Measurements from ENCODE around the gene COL8A1. TPM values are rescaled to one million over a fixed set of nuclear protein-coding genes. Genes with fewer than 3 reads are reported as not detected.

Gene COL8A1
- total and polyA plus RNA-seq, 9 of the 15 experiments (the other 6 are each of a cell fraction or from before 2014, with no cell fraction given): 0.07 TPM; not detected in 8

GRCh38 chr3:99767291-99767690, 128.9 kb downstream of the COL8A1 start:
- DNase-seq (ENCODE audit: extremely low read depth in 1 of 4, low spot score in 3 of 4) (no peak), FAIRE-seq (no peak), ATAC-seq (no peak)
- intact Hi-C loops (cut with micrococcal nuclease) (no loop called here), in situ Hi-C loops (cut with MboI) (no loop called here)
- Histone ChIP-seq H3K9ac (ENCODE audit: insufficient read depth in 1 of 2, low read depth in 2 of 2, low read length in 2 of 2) (no peak overlapping the region), H3K9me1 (ENCODE audit: control insufficient read depth, insufficient read depth, low read length) (no peaks in the 10 kb centered on the region), H3K4me2 (ENCODE audit: insufficient read depth, low read length) (no peak overlapping the region), H3K9me3 (replicated peaks; ENCODE audit: control insufficient read depth, insufficient read depth, low read depth, low read length) (no peaks in the 10 kb centered on the region), H3K27me3 (ENCODE audit: control insufficient read depth in 2 of 2, insufficient read depth in 2 of 2, low read length in 2 of 2) (0 out of 5 replicates have a peak, but pooled peaks cover 0 to 4% of the 10 kb centered on the region in 2 experiments), H3K79me2 (ENCODE audit: control insufficient read depth, insufficient read depth, low read length) (no peaks in the 10 kb centered on the region), H3K4me3 (no peak overlapping the region), H4K20me1 (replicated peaks; ENCODE audit: control insufficient read depth, insufficient read depth, low read length) (no peaks in the 10 kb centered on the region), H3K36me3 (ENCODE audit: control insufficient read depth, insufficient read depth, low read length) (no peaks in the 10 kb centered on the region), H3K27ac (ENCODE audit: extremely low read depth, low read depth, low read length) (no peak overlapping the region), H2AFZ (ENCODE audit: low read depth, low read length) (no peak overlapping the region), H3K4me1 (replicated peaks in 1 of 2; ENCODE audit: control insufficient read depth in 2 of 2, insufficient read depth in 2 of 2, low read length in 2 of 2) (no peaks in the 10 kb centered on the region; a peak in 1 of 5 replicates)
- CTCF ChIA-PET (ENCODE audit: low intra/inter-chr PET ratio): no interaction called here
- POLR2A ChIA-PET: no interaction called here
- BruUV-seq (replicated peaks): no TSS peak
- WGBS (ENCODE audit: insufficient coverage, low coverage, missing lambda C conversion rate): 30% methylated on average over 2 of the region's 2 CpGs
- no peak for TF ChIP-seq ZNF717 (CRISPR knock-in tag; IDR thresholded peaks at IDR 0.05)
- TF ChIP-seq ZC3H8 (IDR thresholded peaks at IDR 0.05): no peak
- TF ChIP-seq SPI1 (IDR thresholded peaks at IDR 0.05; ENCODE audit: borderline replicate concordance, low read depth, low read length): no peak
- no peak for TF ChIP-seq PHB2 (IDR thresholded peaks at IDR 0.05; ENCODE audit: low read depth)
- TF ChIP-seq PRMT5 (CRISPR knock-in tag; IDR thresholded peaks at IDR 0.05): no peak
- TF ChIP-seq SREBF1 (IDR thresholded peaks at IDR 0.05; ENCODE audit: borderline replicate concordance, low read depth, low read length): no peak
- TF ChIP-seq ETV5 (CRISPR knock-in tag; IDR thresholded peaks at IDR 0.05; ENCODE audit: low read depth): no peak
- TF ChIP-seq ZNF121 (CRISPR knock-in tag; conservative IDR thresholded peaks at IDR 0.05): no peak
- TF ChIP-seq ELF1 (tag; IDR thresholded peaks at IDR 0.05): no peak
- TF ChIP-seq ZNF655 (CRISPR knock-in tag; IDR thresholded peaks at IDR 0.05): no peak
- no peak for TF ChIP-seq ZBTB2 (IDR thresholded peaks at IDR 0.05)
- no peak for TF ChIP-seq CBFA2T2 (conservative IDR thresholded peaks at IDR 0.05)
